GM21737 (cell line): Measurements from ENCODE around the gene KLHDC7B.

ENCODE experiments used
- ATAC-seq: cut with Tn5 transposase; IDR thresholded peaks from one replicate; pipeline ENCODE4 v1.9.1; 2021; ENCODE audit warnings: mild to moderate bottlenecking, moderate library complexity; ENCODE audit not compliant: unreplicated experiment

The KLHDC7B gene

DNA sequence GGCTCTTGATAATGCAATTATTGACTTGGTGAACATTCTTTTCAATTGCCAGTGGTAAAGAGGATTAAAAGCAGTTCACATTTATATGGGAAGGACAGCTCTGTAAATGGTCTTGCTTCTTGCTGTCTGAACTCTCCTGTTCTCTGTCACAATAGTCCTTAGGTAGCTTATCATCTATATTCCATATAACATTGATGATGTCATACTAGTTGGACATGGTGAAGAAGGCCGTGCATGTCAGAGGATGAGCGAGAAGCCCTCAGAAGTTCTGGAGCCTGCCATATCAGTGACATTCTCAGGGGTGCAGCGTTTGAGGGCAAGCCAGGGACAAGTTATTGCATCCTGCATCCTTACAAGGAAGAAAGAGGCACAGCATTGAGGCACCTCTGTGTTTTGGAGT, 39.5 kb downstream of the KLHDC7B start:
- ATAC-seq = no peak

DNA sequence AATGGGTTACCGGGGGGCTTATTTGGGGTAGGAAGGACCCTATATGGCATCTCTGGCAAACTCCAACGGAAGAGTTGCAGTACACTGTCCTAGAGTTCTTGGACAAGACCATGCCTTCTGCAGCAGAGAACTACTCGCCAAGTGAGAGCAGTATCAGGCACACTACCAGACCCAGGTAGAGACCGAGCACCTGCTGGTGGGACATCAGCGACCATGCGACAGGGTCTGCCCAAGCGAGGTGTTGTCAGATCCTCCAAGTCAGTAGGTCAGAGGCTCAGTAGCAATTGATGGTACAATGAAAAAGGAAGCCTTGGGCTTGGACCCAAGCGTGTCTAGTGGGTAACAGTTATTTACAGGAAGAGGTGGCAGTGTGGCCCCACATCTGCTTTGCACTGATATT, 40.1 kb downstream of the KLHDC7B start:
- no peak for ATAC-seq

DNA sequence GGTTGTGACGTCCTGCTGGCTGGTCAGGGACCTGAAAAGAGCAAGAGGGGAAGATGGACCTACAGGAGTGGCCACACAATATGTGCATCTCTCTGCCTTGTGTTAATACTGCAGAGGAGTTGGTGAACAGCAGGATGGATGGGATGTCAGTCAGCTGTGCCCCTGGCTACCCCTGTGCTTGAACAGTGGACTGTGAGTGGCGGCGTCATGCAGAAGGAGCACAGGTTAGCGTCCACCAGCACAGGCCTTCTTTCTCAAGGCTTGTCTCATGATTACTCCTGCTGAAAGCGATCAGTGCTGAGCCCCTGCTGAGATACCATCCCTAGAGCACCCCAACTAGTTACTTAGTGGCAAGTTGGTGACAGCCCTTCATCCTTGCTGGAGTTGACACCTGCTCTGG, 40.7 kb downstream of the KLHDC7B start:
- no peak for ATAC-seq

DNA sequence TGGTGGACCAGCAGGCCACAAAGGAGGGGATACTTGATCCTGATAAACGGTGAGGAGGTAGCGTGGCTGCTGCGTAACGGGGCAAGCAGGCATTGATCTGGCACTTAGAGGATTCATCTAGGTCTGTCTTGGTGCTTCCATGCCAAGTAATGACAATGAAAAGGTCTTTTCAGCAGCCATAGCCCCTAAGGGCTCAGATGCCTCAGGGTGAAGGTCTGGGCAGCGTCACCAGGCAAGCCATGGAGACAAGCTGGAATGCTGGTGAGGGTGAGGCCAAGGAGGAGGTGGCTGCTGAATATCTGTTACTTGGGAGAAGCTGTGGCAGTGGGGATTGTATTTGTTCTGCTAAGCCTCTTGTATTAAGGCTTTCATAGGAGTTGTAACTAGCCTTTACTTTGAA, 41.7 kb downstream of the KLHDC7B start:
- no peak for ATAC-seq

GRCh38 chr22:50595189-50595588, 49.5 kb downstream of the KLHDC7B start:
- no peak for ATAC-seq

GRCh38 chr22:50597097-50597496, 51.4 kb downstream of the KLHDC7B start:
- no peak for ATAC-seq

DNA sequence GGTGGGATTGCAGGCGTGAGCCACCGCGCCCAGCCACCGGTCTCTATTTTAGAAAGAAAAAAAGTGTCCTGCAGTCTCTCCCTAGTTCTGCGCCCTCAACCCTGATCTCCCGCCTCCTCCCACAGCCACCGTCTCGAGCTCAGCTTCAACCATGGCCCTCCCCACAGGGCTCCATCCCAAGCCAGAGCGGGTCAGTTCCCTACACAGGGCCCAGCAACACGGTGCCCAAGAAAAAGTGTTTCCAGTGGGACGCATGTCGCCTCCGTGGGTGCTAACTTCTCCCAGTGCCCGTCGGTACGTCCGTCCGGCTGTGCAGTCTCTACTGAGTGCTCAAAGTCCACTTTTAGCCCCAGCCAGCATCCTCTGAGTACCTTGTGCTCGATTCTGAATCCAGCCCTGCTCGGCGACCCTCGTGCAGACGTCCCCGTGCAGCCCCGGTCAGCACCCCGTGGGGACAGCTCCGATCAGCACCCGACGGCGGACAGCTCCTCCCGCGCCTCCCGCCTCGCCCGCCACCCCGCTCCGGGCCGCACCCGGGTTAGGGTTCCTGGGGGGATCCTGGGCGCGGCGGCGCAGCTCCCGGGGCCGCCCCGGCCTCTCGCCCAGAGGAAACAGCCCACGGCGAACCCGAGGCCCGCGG, 54.2 kb downstream of the KLHDC7B start:
- no peak for ATAC-seq

- no peak for ATAC-seq
These were observed 54.8 kb downstream of the KLHDC7B start, which contains the start of gene MAPK8IP2 for GRCh38 chr22:50600538-50600937. TSS of gene MAPK8IP2 (plus strand) at chr22:50600793. CDS start at chr22:50600819, 26 bp downstream.
